HS-5 (cell line): Measurements from ENCODE around the gene LYPLAL1.

Source experiments
- DNase-seq: peaks from one replicate; pipeline ENCODE4 v3.0.0-alpha.2; 2012; ENCODE audit warnings: low read depth

The LYPLAL1 gene

GRCh38 chr1:219173758-219174459 is at the start of gene LYPLAL1:
Gene LYPLAL1 (plus strand): TSS chr1:219173878. CDS start chr1:219173891, 13 bp downstream.
- peak; percentile 53 for DNase-seq

- no peak for DNase-seq
These were observed 49.5 kb upstream of the LYPLAL1 start for GRCh38 chr1:219124163-219124562.

GRCh38 chr1:219125342-219125741 is 48.3 kb upstream of the LYPLAL1 start:
- DNase-seq = no peak

- DNase-seq = no peak
These were observed 47.3 kb upstream of the LYPLAL1 start for GRCh38 chr1:219126377-219126776.

- no peak for DNase-seq
These were observed 44.7 kb upstream of the LYPLAL1 start for GRCh38 chr1:219128957-219129356.

- no peak for DNase-seq
These were observed 43.2 kb upstream of the LYPLAL1 start for GRCh38 chr1:219130366-219130935.

- DNase-seq = no peak
These were observed 40.7 kb upstream of the LYPLAL1 start for GRCh38 chr1:219132939-219133338.

GRCh38 chr1:219138747-219139146 is 34.9 kb upstream of the LYPLAL1 start:
- DNase-seq = no peak

GRCh38 chr1:219140303-219140877 is 33.3 kb upstream of the LYPLAL1 start:
- no peak for DNase-seq

- peak; percentile 24 for DNase-seq
These were observed 29.9 kb upstream of the LYPLAL1 start for GRCh38 chr1:219143735-219144134.

GRCh38 chr1:219144658-219145315 is 28.9 kb upstream of the LYPLAL1 start:
- DNase-seq = no peak

- DNase-seq = no peak
These were observed 26.1 kb upstream of the LYPLAL1 start for GRCh38 chr1:219147571-219148019.

- no peak for DNase-seq
These were observed 24.6 kb upstream of the LYPLAL1 start for GRCh38 chr1:219149009-219149577.

- DNase-seq = no peak
These were observed 23.7 kb upstream of the LYPLAL1 start for GRCh38 chr1:219149953-219150352.

GRCh38 chr1:219150913-219151312 is 22.8 kb upstream of the LYPLAL1 start:
- no peak for DNase-seq

- DNase-seq = no peak
These were observed 22.2 kb upstream of the LYPLAL1 start for GRCh38 chr1:219151467-219151866.

GRCh38 chr1:219152751-219153150 is 20.9 kb upstream of the LYPLAL1 start:
- DNase-seq = no peak

GRCh38 chr1:219153723-219154122 is 20.0 kb upstream of the LYPLAL1 start:
- no peak for DNase-seq

- DNase-seq = no peak
These were observed 18.5 kb upstream of the LYPLAL1 start for GRCh38 chr1:219155135-219155534.

GRCh38 chr1:219159946-219160645 is 13.6 kb upstream of the LYPLAL1 start:
- DNase-seq = no peak

- DNase-seq = no peak
These were observed 12.7 kb upstream of the LYPLAL1 start for GRCh38 chr1:219160967-219161366.

GRCh38 chr1:219161371-219161770 is 12.3 kb upstream of the LYPLAL1 start:
- DNase-seq = no peak
